T-helper 17 cell (primary cell): ENCODE results near the gene IDUA. TPM values are rescaled to one million over a fixed set of nuclear protein-coding genes. Genes with fewer than 3 reads are reported as not detected.

Experiments
- ATAC-seq: fragments of 150-1000 bp; cut with Tn5 transposase; 2 replicates; pipeline ENCODE4 v1.10.0; 2021; ENCODE audit warnings: mild to moderate bottlenecking, moderate library complexity
- DNase-seq, 3 donors: peaks; one replicate each; pipeline versions ENCODE4 v3.0.0 to v3.0.0-alpha.2; 2020 to 2021
- H3K9me3 ChIP-seq: one replicate; pipeline ENCODE4 v1.7.0; 2013; ENCODE audit warnings: low read length, mild to moderate bottlenecking; ENCODE audit not compliant: control insufficient read depth, poor library complexity, severe bottlenecking
- H3K27ac Mint-ChIP-seq: one replicate; pipeline ENCODE4 v1.8.0; 2022; ENCODE audit warnings: mild to moderate bottlenecking, moderate library complexity, mixed read lengths
- H3K27me3 Mint-ChIP-seq: one replicate; pipeline ENCODE4 v1.8.0; 2022; ENCODE audit warnings: mixed read lengths
- H3K36me3 Mint-ChIP-seq: one replicate; pipeline ENCODE4 v1.8.0; 2022; ENCODE audit warnings: low read depth, mixed read lengths
- H3K4me1 Mint-ChIP-seq: one replicate; pipeline ENCODE4 v1.8.0; 2022; ENCODE audit warnings: mild to moderate bottlenecking, mixed read lengths
- H3K4me3 Mint-ChIP-seq: one replicate; pipeline ENCODE4 v1.8.0; 2022; ENCODE audit warnings: mild to moderate bottlenecking, moderate library complexity, mixed read lengths
- total RNA-seq, 4 donors: library from RNA in 2 of 4; stranded (reverse) in 2 of 4; gene quantifications; one replicate each; pipeline ENCODE4 v1.2.3 and lab custom pipeline; 2022 to 2026

Gene IDUA
- total RNA-seq, 2 donors from 2014 or later = 56.9 to 58.6 TPM

DNA sequence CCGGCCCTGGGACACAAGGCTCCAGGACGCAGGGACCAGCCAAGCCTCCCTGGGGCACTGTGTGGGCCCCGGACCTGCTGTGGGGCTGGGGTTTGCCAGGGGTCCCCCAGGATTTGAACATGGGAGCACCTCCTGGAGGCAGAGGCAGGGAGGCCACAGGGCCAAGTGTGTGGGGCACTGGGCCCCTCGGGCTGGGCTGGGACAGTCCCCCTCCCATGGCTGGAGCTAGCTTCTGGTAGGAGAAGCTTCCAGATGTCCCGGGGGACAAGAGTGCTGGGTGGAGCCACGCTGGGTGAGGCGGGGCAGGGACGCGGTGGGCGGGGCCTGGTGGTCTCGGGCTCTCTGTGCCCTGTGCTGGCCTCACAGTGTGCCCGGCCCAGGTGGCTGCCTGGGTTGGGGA lies 43.2 kb downstream of the IDUA start:
- DNase-seq (no peak), ATAC-seq (no peak)
- Mint-ChIP-seq H3K36me3 (peaks cover 3% of the 10 kb centered on the region), H3K27me3 (no peaks in the 10 kb centered on the region), H3K4me1 (peaks cover 4% of the 10 kb centered on the region), H3K4me3 (no peak overlapping the region), H3K27ac (no peak overlapping the region)
- H3K9me3 ChIP-seq = no peaks in the 10 kb centered on the region

DNA sequence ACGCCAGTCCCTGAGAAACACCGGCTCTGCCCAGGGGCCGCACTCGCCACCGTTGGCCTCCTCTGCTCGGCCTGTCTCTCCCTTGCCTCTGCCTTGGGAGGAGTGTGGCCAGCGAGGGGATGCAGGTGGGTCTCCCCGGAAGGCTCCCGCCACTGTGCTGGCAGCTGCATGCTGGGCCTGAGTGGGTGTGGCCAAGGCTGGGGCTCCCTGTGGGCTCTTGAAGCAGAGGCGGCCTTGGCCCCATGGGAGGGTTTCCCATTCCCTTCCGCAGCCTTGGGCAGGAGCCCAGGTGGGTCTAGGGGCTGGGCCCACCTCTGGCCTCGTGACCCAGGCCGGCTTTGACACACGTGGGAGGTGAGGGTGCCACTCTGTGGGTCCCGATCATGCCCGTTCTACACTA lies 43.7 kb downstream of the IDUA start:
- H3K4me1 Mint-ChIP-seq = peaks cover 4% of the 10 kb centered on the region
- H3K9me3 ChIP-seq = no peaks in the 10 kb centered on the region
- no peak for DNase-seq
- ATAC-seq = no peak
- H3K27ac Mint-ChIP-seq = no peak overlapping the region
- no peak overlapping the region for H3K4me3 Mint-ChIP-seq
- no peaks in the 10 kb centered on the region for H3K36me3 Mint-ChIP-seq
- no peaks in the 10 kb centered on the region for H3K27me3 Mint-ChIP-seq

DNA sequence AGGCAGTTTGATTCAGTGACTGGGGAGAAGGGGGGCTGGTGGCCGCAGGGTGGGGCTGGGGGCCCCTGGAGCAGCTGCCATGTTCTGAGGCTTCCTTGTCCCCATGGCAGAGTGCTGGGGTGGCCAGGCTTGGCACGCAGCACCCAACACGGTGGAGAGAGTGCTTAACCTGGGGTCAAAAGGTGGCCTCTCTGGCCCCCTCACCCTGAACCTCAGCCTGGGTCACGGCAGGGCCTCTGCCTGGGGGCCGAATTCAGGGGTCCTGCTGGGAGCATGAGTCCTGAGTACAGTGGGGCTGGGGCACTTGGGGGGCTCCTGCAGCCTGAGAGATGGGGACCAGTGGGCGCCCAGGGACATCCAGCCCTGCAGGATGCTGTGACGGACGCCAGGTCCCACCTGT lies 44.5 kb downstream of the IDUA start:
- DNase-seq (no peak), ATAC-seq (no peak)
- H3K9me3 ChIP-seq = no peaks in the 10 kb centered on the region
- H3K4me1 Mint-ChIP-seq = no peaks in the 10 kb centered on the region
- H3K27ac Mint-ChIP-seq = no peak overlapping the region
- H3K36me3 Mint-ChIP-seq = no peaks in the 10 kb centered on the region
- H3K27me3 Mint-ChIP-seq = no peaks in the 10 kb centered on the region
- H3K4me3 Mint-ChIP-seq = no peak overlapping the region

DNA sequence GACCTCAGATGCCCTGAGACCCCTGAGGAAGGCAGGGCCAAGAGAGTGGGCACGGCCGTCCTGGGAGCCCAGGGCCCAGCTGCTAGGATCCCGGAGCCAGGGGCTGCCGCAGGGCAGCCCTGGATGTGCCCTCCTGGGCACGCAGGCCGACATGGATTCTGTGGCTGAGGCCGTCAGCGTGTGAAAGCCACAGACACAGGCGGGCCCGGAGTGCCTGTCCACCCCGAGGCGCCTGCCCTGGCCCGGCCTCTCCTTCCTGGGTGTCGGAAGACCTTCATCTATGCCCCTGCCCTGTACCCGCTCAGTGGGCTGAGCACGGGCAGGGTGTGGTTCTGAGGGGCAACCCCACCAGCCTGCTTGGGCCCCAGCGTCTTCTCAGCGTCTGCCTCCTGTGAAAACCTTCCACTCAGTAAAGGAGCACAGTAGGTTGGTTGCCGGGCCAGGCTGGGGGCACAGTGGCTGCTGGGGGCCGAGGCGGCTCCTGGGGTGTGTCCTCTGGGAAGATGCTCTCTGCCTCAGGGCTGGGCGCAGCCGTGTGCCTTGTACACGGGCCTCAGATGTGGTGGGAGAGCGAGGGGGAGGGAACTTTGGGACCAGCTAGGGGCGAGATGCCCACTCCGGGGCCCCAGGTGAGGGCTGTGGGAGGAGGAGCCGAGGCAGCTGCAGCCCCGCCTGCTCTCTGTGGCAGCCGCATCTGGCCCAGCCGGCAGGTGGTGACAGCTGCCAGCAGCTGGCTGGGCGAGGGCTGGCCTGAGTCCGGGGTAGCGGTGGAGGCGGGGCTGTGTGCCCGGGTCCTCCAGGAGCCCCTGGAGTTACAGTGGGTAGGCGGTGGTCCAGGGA lies 45.3 kb downstream of the IDUA start:
- H3K27ac Mint-ChIP-seq = no peak overlapping the region
- H3K36me3 Mint-ChIP-seq = no peaks in the 10 kb centered on the region
- no peak for ATAC-seq

DNA sequence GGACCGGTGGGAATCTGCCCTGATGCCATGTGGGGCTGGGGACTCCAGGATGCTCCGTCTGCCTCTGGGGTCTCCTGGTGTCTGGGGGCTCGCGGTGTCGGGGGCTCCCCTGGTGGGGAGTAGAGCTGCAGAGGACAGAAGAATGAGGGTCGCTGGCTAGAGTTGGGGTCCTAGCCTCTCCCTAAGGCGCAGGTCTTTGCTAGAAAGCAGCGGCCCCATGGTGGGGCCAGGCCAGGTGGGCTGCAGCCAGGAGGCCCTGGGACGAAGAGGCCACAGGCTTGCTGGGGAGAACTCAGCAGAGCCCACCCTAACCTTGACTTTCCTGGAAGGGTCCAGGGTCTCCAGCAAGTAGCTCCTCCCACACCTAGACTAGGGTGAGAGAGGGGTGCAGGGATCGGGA lies 46.0 kb downstream of the IDUA start:
- ATAC-seq (no peak), DNase-seq (no peak)
- no peaks in the 10 kb centered on the region for H3K9me3 ChIP-seq
- no peaks in the 10 kb centered on the region for H3K27me3 Mint-ChIP-seq
- no peak overlapping the region for H3K4me3 Mint-ChIP-seq
- no peaks in the 10 kb centered on the region for H3K36me3 Mint-ChIP-seq
- no peak overlapping the region for H3K27ac Mint-ChIP-seq
- no peaks in the 10 kb centered on the region for H3K4me1 Mint-ChIP-seq

More for the DNA sequence above, 45.3 kb downstream of the IDUA start:
- no peak for DNase-seq
- H3K4me1 Mint-ChIP-seq = no peaks in the 10 kb centered on the region
- no peak overlapping the region for H3K4me3 Mint-ChIP-seq
- H3K9me3 ChIP-seq = no peaks in the 10 kb centered on the region
- no peaks in the 10 kb centered on the region for H3K27me3 Mint-ChIP-seq

DNA sequence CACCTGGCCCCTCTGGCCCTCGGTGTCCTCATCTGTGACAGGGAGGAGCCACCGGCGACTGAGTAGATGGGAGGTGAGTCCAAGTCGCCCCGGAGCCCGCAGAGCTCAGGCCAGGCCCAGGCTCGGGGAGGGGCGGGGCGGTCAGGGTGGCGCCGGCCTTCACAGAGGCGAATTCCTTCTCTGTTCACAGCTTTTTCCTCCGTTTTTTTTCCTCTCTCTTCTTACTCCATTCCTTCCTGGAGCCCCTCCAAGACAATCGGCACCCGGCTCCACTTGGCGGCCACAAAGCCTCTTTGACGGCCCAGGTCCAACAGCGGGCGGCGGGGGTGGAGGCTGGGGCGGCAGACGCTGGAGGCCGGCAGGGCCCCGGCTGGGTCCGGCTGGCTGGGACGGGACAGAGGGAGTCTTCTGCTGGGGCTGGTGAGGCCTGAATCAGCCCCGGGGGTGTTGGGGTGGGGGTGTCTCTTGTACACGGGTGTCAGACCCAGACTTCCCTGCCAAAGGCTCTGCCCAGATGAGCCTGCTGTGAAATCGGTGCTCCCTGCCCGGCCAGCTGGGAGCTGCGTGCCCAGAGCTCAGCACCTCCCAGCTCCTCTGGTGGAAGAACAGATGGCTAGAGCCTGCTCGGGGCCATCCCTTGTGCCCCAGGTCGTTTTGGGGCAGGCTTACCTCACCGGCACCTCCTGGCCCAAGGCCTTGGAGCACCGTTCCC lies 47.2 kb downstream of the IDUA start:
- Mint-ChIP-seq H3K36me3 (no peaks in the 10 kb centered on the region), H3K4me1 (no peaks in the 10 kb centered on the region), H3K27me3 (no peaks in the 10 kb centered on the region), H3K27ac (no peak overlapping the region), H3K4me3 (no peak overlapping the region)
- DNase-seq = no peak
- no peaks in the 10 kb centered on the region for H3K9me3 ChIP-seq
- no peak for ATAC-seq

DNA sequence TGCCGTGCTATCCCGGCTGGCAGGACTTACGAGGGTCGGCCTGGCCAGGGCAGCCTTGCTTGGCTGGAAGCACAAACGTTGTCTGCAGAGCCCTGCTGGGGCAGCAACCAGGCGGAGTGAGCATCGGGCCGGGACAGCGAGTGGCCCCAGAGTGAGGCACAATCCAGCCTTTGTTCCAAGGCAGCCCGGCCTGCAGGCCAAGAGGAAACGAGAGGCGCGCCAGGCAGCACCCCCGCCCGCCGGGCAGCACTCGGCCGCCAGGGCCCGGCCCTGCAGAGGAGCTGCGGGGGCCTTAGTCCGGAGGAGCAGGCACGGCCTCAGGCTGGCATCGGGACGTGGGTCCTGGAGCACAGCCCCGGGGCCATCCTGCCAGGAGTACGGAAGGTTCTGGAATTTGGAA lies 48.7 kb downstream of the IDUA start:
- no peaks in the 10 kb centered on the region for H3K9me3 ChIP-seq
- ATAC-seq (no peak), DNase-seq (no peak)
- Mint-ChIP-seq H3K27me3 (no peaks in the 10 kb centered on the region), H3K27ac (no peak overlapping the region), H3K4me1 (no peaks in the 10 kb centered on the region), H3K36me3 (no peaks in the 10 kb centered on the region), H3K4me3 (no peak overlapping the region)

DNA sequence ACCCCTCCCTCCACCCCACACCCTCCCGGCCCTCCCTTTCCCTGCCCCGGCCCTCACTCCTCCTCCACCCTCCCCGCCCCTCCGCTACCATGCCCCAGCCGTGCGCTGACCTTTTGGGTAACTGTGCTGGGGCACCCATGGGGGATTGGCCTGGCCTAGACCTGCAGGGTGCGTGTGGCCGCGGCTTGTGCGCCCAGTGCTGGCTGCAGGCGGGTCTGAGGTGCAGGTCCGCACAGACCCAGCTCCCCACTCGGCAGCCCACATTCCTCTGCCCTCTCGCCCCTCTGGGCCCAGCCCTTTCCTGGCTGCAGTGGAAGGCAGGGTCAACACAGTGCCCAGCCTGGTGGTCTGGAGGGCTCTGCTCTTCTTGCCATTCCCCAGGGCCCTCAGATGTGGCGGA lies 49.3 kb downstream of the IDUA start:
- ATAC-seq (no peak), DNase-seq (no peak)
- no peak overlapping the region for H3K4me3 Mint-ChIP-seq
- no peak overlapping the region for H3K27ac Mint-ChIP-seq
- no peaks in the 10 kb centered on the region for H3K36me3 Mint-ChIP-seq
- no peaks in the 10 kb centered on the region for H3K9me3 ChIP-seq
- H3K4me1 Mint-ChIP-seq = no peaks in the 10 kb centered on the region
- H3K27me3 Mint-ChIP-seq = no peaks in the 10 kb centered on the region

DNA sequence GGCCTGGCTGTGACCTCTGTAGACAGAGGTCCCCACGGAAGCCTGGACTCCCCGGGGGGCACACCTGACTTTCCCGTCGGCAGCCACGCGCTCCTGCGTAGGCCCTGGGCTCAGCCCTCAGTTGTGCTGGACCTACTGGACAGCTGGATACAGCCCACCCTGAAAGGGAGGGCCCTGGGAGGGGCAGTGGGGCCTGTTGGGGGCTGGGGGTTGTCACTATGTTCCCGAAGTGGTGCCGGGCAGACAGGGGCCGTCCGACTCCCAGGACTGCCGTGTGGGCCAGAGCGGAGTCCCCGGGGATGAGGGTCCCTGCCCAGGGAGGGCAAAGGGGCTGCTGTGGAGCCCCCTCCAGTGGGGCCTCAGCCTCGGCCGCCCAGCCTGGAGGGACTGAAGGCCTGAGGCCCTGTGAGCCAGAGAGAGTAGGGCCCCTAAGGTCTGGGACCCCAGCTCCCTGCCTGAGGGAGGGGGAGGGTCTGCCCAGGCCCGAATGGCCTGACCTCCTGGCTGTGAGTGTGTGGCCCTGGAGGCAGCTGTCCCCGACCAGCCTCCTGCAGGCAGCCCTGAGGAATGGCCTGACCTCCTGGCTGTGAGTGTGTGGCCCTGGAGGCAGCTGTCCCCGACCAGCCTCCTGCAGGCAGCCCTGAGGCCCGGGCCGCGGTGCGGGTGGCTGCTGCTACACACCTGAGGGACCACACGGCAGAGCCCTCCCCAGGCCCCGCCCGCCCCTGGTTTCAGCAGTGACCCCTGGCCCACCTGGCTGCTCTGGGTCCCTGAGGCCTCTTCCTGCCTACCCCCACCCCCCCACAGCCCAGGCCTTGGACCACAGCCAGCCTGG lies 50.3 kb downstream of the IDUA start:
- DNase-seq (no peak), ATAC-seq (no peak)
- Mint-ChIP-seq H3K4me1 (no peaks in the 10 kb centered on the region), H3K4me3 (no peak overlapping the region), H3K36me3 (no peaks in the 10 kb centered on the region), H3K27ac (no peak overlapping the region), H3K27me3 (no peaks in the 10 kb centered on the region)
- H3K9me3 ChIP-seq = no peaks in the 10 kb centered on the region

DNA sequence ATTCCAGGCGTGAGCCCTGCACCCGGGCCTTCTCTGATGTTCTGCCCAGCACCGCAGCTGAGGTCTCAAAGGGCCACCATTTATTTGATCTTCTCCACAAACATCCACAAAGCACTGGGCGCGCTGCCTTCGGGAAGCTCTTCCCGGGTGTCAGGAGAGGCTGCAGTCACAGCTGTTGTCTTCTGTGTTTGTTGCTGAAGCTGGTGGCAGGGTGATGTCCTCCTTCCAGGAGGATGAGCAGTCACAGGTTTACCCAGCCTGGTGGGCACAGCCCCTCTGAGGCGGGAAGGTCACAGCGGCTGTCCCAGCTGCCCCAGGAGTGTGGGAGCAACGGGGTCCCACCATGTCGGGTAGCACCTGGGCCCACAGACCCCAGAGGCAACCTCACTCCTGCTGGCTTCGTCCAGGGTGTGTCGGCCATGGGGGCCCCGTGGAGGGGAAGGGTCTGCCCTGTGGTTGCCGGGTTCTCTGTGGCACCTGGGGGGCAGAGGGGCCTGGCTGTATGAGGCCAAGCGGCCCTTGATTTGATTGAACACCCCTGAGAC lies 52.2 kb downstream of the IDUA start:
- H3K4me1 Mint-ChIP-seq = peaks cover 4% of the 10 kb centered on the region
- H3K36me3 Mint-ChIP-seq = no peaks in the 10 kb centered on the region
- H3K27ac Mint-ChIP-seq = no peak overlapping the region

DNA sequence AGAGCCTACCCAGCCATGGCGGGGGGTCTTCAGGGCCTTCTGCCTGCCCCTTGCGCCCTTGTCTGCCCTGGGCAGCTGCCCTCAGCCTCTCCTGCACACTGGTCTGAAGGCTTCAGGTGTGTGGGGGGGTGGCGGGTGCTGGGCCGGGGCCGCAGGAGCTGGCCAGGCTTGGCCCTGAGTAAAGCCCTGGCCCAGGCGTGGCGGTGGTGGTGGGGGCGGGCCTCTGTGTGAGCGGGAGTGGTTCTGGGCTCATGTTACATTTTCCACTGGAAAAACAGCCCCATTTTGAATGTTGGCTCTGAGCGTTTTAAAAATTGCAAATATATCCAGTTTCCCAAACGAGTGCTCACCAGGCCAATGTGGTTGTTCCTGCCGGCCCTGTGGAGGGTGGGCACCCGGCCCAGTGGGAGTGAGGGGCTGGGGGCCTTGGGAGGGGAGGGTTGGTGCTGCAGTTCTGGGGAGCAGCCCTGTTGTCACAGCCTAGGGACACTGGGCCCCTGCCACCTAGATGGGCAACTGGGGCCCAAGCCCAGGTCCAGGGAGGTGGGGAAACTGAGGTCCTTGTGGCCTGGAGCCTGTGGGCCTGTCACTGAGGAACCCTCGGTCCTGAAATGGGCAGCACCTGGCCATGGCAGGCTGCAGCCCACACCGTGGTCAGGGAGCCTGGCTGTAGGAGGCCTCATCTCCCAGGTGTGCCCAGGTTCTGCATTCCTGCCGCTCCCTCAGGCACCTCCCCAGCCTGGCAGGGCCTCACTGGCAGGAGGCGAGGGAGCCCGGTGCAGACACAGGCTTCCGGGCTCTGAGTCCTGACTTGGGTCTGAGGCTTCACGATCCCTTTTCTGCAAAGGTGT lies 52.9 kb downstream of the IDUA start:
- H3K27me3 Mint-ChIP-seq = peaks cover 2% of the 10 kb centered on the region
- no peaks in the 10 kb centered on the region for H3K9me3 ChIP-seq
- H3K4me1 Mint-ChIP-seq = peaks cover 4% of the 10 kb centered on the region
- H3K4me3 Mint-ChIP-seq = no peak overlapping the region
- no peaks in the 10 kb centered on the region for H3K36me3 Mint-ChIP-seq
- no peak for ATAC-seq
- DNase-seq = no peak
- H3K27ac Mint-ChIP-seq = no peak overlapping the region

More for the DNA sequence above, 52.2 kb downstream of the IDUA start:
- no peaks in the 10 kb centered on the region for H3K9me3 ChIP-seq
- ATAC-seq (no peak), DNase-seq (no peak)
- H3K27me3 Mint-ChIP-seq = no peaks in the 10 kb centered on the region
- no peak overlapping the region for H3K4me3 Mint-ChIP-seq

DNA sequence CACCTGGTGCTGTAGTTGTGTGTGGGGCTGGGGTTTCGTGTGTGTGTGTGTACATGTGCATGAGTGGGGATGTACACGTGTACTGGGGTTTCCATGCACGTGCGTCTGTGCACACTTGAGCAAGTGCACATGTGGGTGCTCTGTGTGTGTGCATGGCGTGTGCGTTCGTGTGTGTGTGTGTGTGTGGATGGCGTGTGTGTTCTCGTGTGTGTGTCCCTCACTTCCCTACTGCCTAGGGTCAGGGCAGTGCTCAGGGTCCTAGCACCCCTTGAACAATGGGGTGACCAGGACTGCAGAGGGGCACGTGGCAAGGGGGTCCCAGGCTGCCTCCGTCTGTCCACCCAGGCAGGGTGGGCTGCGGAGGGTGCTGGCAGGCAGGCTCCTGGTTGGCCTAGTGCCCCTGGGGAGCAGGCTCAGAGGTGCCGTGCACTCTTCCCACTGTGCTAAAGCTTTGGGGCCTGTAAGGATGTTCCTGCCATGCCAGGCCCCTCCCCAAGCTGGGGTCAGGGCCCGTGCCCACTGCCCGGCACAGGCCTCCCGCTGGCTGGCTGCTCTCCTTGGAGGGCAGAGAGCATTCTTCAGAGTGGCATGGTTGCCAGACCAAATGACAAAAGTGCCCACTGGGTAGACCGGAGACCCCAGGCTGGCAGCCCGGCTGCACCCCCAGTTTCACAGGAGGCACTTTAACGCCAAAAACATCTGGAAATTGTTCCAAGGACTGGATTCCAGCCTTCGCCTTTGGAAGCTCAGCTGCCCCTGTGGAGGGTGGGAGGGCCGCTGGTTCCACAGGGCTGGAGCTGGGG lies 53.7 kb downstream of the IDUA start:
- no peak for DNase-seq
- ATAC-seq = no peak
- Mint-ChIP-seq H3K36me3 (no peaks in the 10 kb centered on the region), H3K4me3 (no peak overlapping the region), H3K27ac (no peak overlapping the region), H3K4me1 (peaks cover 4% of the 10 kb centered on the region), H3K27me3 (peaks cover 10% of the 10 kb centered on the region)
- H3K9me3 ChIP-seq = no peaks in the 10 kb centered on the region
